ENCODE data around the gene PGAM2.
"Not testable (repeated sequence)": the region's sequence is repeated elsewhere in the genome, so short reads cannot be mapped to it uniquely, and the experiment has no call there.

Gene PGAM2

DNA sequence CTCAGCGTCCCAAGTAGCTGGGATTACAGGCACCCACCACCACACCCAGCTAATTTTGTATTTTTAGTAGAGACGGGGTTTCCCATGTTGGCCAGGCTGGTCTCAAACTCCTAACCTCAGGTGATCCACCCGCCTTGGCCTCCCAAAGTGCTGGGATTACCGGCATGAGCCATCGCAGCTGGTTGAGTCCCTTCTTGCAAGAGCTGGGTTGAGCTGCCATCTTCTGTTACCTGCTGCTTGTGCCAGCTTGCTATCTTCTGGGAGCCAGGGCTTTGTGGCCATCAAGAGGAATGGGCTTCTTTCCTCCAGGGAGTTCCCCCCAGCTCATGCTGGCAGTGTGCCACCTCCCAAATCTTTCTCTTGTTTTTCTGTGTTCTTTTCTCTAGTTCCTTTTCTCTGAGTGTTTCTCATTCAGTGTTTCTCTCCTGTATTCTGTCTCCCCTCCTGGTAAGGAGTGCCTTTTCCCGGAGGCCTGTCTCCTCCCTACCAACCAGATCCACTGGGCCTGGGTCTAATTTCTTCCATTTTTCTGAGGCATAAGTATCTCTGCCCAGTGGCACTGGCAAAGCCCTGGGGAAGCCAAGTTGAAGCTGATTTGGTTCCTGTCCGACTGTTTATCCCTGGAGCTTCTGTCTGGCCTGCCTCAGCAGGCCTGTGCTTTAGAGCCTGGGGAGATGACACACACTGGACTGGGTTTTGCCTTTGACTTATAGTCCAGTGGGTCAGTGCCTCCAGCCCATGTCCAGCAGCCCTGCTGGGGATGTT lies 17.2 kb downstream of the PGAM2 start:
- peak; percentile 17 for DNase-seq

DNA sequence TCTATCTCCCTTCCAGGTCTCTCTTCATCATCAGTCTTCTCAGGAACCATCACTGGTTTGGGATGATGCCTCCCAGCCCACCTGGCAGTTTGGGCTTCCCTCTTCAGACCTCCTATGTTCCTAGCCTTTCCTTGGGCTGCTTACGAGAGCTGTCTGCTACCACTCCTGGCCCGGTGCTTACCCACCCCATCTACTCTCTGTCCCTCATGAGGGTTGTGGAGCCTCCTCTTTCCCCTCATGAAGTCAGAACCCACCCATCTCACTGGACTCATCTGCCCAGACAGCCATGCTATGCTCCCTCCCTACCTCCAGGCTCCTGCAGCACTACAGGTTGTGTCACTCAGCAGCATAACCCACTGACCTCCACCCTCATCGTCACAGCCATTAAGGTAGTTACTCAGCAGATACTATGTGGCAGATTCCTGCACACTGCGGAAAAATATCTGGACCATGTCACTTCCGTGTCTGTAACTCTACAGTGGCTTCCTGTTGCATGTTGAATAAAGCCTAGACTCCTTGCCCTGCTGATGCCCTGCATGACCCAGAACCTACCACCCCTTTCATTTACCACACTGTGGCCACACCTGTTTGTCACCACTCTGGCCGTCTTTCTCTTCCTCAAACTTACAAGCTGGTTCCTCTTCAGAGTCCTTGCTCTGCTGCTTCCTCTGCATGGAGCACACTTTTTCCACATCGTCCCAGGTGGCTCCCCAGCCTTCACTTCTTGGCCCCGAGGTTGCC lies 18.9 kb downstream of the PGAM2 start:
- peak; percentile 52 for DNase-seq

DNA sequence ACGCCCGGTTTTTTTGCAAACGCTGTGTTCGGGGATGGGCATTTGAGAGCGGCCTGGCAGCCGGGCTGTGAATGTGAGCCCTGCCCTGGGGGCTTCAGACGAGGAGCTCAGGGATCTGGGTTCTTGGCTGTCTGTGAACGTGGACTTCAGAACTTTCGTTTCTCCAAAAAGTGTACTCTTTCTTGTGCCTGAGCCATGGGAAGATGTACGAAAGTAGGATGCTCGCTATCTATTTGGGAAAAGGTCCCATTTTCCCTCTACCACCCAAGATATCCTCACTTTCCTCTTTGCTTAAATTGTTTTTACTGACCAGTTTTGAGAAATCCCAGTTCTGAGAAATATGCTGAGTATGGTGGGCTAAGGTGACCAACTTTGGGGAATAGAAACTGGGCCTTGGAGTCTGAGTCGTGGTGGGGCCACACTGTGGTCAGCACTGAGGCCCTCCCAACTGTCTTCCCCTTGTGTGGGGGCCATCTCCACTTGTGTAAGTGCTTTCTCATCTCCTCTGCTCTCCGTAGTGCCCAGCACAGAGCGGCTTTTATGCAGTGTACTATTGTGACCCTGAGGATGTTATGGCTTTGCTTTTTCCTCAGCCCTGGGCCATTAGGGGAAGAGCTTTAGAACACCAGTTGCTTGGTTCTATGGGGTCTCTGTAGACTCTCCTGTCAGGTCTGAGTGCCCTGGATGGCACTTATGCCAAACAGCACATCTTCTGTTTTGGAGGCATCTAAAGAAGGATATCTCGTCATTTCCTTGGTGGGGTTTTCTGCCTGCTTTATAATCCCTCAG lies 19.9 kb downstream of the PGAM2 start:
- peak; percentile 18 for DNase-seq

DNA sequence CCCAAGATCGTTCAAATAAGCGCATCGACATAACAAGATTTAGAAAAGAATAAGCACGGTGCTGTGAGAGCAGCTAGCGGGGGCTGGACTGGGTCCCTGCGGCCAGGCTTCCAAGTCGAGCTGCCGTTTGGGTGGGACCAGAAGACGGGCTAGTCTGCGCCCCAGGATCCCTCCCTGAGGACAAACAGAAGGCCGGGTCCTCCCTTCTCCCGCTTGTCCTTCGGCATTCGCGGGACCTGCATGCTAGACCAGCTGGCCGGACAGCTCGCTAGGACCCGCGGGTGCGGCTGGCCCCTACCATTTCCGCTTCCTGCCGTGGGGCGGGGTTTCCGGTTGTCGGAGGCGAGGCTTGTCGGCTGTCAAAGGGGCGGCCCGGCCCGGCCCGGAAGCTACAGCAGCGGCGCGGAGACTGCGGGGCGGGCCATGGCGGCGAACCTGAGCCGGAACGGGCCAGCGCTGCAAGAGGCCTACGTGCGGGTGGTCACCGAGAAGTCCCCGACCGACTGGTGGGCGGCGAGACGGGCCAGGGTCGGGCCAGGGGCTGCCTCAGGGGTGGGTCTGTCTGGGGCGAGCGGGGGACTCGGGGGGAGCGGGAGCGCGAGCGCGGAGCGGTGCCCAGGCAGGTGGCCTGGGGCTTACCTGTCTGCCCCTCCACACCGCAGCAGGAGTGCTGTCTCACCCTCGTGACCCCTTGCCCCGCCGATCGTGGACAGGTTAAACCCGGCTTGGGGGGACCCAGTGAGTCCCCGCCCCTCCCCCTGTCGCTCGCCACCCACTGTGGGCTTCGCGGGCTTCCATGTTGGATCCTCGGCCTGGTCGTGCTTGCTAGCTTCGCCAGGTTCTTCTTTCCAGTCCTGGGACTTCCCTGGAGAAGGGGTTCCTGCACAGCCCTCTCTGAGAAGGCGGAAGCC lies 20.8 kb downstream of the PGAM2 start, which contains the start of gene DBNL:
DBNL (plus strand) TSS at position 388 of the 911 bp plus-strand sequence; CDS start at position 424, 36 bp downstream.
- peak; percentile 97 for DNase-seq

DNA sequence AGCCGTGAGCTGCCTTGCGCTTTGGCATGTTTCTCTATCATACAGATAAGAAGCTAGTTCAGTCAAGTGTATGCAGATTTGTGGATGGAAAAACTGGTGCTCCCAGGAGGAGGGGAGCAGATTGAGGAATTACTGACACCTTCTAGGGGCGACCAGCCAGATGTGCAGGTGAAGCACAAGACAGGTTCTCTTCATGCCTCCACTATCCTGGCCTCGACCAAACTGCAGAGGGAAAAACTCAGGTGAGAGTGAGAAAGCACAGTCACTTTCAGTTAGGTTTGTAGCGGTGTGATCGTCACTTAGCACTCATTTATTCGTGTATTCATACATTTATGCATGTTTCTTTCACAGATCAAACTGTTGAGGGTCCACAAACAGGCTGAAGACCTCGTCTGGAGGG lies 21.5 kb downstream of the PGAM2 start:
- DNase-seq = peak; percentile 13

DNA sequence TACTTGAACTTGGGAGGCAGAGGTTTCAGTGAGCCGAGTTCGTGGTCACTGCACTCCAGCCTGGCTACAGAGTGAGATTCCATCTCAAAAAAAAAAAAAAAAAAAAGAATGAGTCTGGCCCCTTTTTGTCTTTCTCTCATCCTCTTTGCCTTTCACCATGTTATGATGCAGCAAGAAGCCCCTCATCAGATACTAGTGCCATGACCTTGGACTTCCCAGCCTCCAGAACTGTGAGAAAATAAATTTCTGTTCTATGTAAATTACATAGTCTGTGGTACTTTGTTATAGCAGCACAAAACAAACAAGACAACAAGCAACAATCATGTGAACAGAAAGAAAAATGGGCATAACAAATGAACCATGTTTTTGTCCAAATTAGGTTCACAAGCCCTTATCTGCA lies 23.1 kb downstream of the PGAM2 start:
- DNase-seq = no peak

DNA sequence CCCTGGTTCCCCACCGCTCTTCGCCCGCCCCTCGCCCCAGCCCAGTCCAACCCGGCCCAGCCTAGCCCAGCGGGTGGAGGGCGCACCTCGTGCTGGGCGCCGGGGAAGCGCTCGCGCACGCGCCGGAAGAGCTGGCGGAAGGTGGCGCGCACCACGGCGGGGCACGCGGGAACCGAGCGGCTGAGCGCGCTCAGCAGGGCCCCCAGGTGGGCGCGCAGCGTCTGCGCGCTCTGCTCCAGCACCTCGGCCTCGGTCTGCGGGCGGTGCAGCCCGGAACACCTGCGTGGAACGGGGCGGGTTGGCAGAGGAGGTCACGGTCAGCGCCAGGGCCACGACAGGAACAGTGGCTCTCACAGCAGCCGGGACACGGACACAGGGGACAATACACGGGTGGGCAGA lies 24.9 kb downstream of the PGAM2 start:
- DNase-seq = peak; percentile 28

DNA sequence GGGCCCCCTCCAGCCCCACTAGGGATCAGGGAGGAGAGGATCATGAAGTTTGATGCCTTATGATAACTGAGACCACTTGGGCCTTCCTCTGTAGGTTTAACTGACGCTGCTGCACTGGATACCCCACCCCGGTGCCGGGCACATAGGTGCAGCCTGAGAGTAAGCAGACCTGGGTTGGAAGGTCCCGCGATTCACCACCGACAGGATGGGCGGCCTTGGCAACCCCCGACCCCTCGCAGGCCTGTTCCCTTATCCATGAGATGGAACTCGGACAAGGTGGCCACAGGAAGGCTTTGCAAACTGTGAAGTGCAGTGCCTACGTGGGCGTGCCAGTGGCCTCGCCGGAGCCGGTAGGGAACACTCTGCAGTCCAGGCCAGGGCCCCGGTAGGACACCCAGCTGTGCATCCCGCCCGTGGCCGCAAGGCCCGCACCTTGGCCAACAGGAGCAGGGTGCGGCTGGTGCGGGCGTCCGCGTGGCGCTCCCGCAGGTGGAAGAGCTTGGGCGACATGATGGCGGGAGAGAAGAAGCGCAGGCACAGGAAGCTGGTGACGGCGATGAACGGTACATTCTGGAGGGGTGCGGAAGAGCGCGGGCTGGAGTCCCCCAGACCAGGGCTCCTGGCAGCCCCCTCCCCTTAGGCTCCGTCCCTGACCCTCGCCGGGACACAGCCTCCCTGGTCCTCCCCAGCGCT lies 25.4 kb downstream of the PGAM2 start:
- not testable (repeated sequence) for DNase-seq

DNA sequence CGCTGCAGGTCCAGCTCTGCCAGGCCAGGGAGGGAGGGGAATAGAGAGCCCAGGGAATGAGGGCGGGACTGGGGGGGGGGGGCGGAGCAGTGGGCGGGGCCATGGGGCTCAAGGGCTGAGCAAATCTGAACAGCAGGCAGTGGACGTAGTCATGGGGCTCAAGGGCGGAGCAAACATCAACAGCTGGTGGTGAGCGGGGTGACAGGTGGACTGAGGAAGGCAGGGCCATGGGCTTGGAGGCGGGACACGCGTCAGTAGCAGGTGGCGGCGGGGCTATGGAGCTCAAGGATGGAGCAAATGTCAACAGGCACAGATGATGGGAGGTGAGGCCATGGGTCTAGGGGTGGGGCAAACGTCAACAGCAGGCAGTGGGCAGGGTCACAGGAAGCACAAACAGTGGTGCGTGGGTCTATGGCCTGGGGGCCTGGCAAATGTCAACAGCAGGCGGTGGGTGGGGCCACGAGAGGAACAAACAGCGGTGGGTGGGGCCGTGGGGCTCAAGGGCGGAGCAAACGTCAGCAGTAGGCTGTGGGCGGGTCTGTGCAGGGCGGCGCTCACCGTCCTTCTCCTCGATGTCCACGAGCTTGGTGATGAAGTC lies 26.3 kb downstream of the PGAM2 start:
- DNase-seq = peak; percentile 86

DNA sequence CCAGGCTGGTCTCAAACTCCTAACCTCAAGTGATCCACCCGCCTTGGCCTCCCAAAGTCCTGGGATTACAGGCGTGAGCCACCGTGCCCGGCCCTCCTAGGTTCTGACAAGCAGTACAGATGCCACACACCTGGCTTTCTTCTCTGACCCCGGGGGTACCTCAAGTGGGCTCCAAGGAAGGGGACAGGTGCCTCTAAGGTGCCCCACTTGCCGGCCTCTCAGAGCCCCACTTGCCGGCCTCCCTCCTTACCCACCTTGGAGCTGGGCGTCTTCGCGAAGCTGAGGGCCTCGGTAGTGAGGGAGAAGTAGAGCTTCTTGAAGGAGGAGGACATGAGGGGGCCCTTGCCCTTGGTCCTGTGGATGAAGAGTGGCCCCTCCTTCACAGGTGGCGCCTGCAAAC lies 26.8 kb downstream of the PGAM2 start:
- DNase-seq = not testable (repeated sequence)

DNA sequence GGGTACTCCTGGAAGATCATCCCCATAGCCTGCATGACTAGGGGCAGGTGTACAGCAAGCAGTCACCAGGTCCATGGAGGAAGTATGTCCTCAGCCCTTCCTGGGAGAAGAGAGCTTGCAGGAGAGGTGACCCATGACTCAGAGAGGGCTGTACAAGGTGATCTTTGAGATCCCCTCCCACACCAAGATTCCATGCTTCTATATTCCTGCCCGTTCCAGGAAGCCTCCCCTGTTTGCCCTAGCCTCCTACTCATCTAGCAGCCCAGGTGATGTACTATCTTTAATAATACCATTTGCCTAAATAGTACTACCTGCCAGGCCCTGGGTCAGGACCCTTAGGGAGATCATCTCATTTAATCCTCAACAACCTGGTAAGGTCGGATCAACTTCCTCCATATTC lies 27.4 kb downstream of the PGAM2 start:
- DNase-seq = not testable (repeated sequence)

DNA sequence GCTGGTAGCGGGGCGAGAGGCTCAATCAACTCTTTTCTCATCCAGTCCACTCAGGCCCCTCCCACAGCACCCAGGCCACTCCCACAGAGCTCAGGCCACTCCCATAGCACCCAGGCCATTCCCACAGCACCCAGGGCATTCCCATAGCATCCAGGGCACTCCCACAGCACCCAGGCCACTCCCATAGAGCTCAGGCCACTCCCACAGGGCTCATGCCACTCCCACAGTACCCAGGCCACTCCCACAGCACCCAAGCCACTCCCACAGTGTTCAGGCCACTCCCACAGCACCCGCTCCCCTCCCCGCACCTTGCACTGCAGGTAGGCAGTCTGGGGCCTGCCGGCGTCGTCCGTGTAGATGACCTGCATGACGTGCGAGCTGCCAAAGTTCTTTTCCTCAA lies 29.0 kb downstream of the PGAM2 start:
- not testable (repeated sequence) for DNase-seq

DNA sequence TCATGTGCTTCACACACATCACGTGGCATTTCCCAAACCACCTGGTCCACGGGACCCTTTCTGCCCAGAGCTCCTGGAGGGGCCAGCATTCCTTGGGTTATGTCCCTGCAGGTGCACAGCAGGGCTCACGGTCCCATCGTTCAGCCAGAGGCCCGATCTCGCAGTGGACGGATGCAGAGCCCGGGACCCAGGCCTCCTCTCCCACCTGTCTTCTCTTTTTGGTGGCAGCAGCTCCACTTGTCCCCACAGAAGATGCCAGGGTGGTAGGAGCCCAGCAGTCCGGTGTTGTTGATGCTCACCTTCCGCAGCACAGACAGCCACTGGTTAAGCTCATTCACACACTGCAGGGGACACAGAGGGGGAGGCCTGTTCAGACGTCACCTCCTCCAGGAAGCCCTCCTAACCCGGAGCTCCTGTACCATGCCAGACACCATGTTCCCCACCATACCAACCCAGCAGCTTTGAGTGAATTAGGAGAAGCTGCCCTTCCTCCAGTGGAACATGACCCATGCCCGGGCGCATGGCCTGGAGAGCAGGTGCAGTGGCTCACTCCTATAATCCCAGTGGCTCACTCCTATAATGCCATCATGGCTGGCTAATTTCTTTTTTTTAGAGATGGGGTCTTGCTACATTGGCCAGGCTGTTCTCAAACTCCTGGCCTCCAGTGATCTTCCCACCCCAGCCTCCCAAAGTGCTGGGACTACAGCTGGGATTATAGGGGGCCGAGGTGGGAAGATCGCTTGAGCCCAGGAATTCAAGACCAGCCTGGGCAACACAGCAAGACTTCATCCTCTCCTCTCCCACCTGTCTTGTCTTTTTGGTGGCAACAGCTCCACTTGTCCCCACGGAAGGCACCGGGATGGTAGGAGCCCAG lies 31.2 kb downstream of the PGAM2 start:
- not testable (repeated sequence) for DNase-seq

DNA sequence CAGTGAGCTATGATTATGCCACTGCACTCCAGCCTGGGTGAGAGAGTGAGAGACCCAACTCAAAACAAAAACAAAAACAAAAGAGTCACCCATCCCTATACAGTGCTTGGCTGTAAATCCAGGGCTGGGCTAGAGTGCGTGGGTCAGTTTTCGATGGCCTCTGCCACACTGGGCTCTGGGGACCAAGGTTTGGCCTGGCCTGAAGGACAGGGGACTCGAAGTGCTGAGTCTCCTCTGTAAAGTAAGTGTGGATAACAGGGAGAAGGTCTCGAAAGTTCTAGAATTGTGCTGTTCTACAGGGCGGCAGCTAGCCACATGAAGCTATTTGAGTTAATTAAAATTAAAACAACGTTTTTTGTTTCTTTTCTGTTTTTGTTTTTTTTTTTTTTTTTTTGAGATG lies 33.3 kb downstream of the PGAM2 start:
- DNase-seq = not testable (repeated sequence)

DNA sequence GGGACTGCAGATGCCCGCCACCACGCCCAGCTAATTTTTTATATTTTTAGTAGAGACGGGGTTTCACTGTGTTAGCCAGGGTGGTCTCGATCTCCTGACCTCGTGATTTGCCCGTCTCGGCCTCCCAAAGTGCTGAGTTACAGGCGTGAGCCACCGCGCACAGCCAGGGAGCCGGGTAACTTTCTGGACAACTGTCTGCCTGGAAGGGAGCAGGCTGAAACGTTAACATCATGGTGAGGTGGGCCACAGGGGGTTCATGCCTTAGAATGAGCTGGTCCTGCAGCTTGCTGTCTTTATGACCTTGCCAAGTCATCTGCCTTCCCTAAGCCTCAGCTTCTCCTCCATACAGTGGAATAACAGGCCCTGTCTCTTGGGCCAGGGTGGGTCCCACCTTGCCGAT lies 34.0 kb downstream of the PGAM2 start:
- not testable (repeated sequence) for DNase-seq

DNA sequence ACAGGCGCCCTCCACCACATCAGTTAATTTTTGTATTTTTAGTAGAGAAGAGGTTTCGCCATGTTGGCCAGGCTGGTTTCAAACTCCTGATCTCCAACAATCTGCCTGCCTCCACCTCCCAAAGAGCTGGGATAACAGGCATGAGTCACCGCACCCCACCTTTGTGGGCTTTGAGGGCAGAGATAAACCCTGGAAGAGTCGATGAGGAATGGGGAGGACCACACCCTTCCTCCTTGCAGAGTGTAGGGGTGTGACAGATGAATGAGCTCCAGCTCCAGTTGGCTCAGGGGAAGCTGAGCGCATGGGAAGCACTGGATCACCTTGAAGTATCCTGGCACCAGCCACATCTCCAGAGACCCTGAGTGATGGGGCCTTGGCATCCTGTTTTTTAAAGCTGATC lies 35.3 kb downstream of the PGAM2 start:
- DNase-seq = not testable (repeated sequence)

DNA sequence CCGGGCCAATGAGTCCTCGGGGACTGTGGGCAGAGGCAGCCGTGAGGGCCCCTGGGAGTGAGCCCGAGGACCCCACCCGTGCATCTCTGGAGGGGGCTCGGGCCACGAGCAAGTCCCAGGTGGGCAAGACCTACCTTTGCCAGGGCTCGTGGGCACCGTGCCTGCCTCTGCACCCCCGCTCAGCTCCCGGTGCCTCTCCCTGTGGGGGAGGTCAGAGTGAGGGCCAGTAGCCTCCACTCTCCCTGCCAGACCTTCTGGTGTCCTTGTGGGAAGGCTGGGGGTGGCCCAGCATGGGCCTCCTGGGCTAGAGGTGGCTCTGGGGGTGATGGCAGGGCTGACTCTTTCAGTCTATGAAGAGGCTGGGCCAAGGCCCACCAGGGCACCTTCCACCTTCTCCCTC lies 35.9 kb downstream of the PGAM2 start:
- not testable (repeated sequence) for DNase-seq

DNA sequence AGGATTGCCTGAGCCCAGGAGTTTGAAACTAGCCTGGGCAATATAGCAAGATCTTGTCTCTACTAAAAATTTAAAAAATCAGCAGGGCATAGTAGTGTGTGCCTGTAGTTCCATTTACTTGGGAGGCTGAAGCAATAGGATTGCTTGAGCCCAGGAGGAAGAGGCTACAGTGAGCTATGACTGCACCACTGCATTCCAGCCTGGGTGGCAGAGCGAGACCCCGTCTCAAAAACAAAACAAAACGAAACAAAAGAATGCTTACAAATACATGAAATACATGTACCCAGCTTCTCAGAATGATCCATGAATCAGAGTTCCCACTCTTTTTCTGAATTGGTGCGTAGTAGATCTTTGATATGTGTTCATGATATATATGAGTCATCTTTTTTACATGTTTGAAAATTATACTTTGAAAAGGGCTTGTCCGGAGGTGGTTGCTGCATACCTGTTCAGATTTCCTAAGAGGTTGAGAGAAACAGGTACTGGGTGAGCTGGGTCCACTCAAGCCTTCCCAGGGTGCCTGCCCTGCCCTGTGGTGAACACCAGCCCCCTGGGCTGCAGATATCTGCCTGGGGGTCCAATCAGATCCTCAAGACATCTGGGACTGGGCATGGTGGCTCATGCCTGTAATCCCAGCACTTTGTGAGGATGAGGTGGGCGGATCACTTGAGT lies 42.4 kb downstream of the PGAM2 start:
- not testable (repeated sequence) for DNase-seq

DNA sequence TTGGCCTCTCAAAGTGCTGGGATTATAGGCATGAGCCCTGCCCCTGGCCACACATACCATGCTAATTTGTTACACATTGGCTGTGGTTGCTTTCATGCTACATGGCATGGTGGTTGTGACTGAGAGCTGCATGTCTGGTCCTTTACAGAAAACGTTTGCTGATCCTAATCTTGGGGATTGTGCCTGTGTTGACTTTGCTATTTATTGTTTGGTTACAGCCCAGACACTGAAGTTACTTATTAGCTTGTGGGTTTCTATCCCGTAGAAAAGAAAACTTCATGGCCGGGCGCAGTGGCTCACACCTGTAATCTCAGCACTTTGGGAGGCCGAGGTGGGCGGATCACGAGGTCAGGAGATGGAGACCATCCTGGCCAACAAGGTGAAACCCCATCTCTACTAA lies 43.3 kb downstream of the PGAM2 start:
- DNase-seq = not testable (repeated sequence)

Measured in femur (tissue), 1 donor.